Memory B cell (primary cell): ENCODE measurements around the gene VAV1.
"Not testable (repeated sequence)": the region's sequence is repeated elsewhere in the genome, so short reads cannot be mapped to it uniquely, and the experiment has no call there.

ENCODE experiments used
- ATAC-seq: fragments of 150-1000 bp; cut with Tn5 transposase; 2 replicates; pipeline ENCODE4 v1.10.0; 2021; ENCODE audit warnings: low read depth, mild to moderate bottlenecking, moderate library complexity
- DNase-seq, 2 donors: peaks; one replicate each; pipeline ENCODE4 v3.0.0; 2022; ENCODE audit warnings: low spot score in 2 of 2
- H3K27ac Mint-ChIP-seq: one replicate; pipeline ENCODE4 v1.8.0; 2022; ENCODE audit warnings: mild to moderate bottlenecking, moderate library complexity, mixed read lengths
- H3K27me3 Mint-ChIP-seq: one replicate; pipeline ENCODE4 v1.8.0; 2022; ENCODE audit warnings: mixed read lengths
- H3K36me3 Mint-ChIP-seq: one replicate; pipeline ENCODE4 v1.8.0; 2022; ENCODE audit warnings: mild to moderate bottlenecking, mixed read lengths
- H3K4me1 Mint-ChIP-seq: one replicate; pipeline ENCODE4 v1.8.0; 2022; ENCODE audit warnings: mixed read lengths
- H3K4me3 Mint-ChIP-seq: one replicate; pipeline ENCODE4 v1.8.0; 2022; ENCODE audit warnings: mild to moderate bottlenecking, moderate library complexity, mixed read lengths
- H3K9me3 Mint-ChIP-seq: one replicate; pipeline ENCODE4 v1.8.0; 2022; ENCODE audit warnings: mixed read lengths

VAV1 gene

DNA sequence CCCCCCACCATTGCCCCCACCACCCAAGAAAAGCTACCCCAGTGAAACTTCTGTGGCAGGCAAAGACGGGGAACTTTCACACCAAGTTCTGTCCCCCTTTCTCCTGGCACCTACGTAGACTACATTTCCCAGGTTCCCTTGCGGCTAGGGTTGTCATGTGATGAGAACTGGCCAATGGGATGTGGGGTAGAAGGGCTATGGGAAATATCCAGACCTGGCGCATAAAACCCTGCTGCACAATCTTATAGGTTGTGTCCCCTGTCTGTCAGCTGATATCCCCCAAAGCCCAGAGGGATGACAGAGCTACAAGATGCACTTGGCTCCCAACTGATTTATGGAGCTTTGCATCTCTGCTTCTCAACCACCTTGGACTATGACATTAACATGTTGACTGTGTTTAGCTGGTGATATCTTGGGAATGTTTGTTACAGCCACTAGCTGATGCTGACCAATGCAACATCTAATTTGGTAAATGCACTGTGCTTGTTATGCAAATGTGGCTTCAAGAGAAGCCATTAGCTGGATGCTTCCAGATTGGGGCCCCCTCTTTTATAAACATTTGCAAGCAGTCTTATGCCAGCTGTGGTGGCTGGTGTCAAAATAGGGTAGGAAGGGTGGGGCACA lies 11.3 kb upstream of the VAV1 start:
- DNase-seq (no peak), ATAC-seq (peak; percentile 52)
- Mint-ChIP-seq H3K27ac (no peak overlapping the region), H3K4me1 (peaks cover 14% of the 10 kb centered on the region), H3K9me3 (no peaks in the 10 kb centered on the region), H3K36me3 (peaks cover 14% of the 10 kb centered on the region), H3K27me3 (no peaks in the 10 kb centered on the region), H3K4me3 (no peak overlapping the region)

DNA sequence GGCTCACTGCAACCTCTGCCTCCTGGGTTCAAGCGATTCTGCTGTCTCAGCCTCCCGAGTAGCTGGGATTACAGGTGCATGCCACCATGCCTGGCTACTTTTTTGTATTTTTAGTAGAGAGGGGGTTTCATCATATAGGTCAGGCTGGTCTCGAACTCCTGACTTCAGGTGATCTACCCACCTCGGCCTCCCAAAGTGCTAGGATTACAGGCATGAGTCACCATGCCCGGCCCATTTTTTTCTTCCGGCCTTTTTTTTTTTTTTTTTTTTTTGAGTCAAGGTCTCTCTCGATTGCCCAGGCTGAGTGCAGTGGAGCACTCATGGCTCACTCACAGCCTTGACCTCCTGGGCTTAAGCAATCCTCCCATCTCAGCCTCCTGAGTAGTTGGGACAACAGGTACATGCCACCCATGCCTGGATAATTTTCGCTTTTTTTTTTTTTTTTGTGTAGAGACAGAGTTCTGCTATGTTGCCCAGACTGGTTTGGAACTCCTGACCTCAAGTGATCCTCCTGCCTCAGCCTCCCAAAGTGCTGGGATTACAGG lies 10.2 kb upstream of the VAV1 start:
- H3K27me3 Mint-ChIP-seq, H3K4me3 Mint-ChIP-seq, H3K27ac Mint-ChIP-seq, DNase-seq, ATAC-seq, H3K9me3 Mint-ChIP-seq: not testable (repeated sequence)
- peaks cover 20% of the 10 kb centered on the region for H3K4me1 Mint-ChIP-seq
- peaks cover 11% of the 10 kb centered on the region for H3K36me3 Mint-ChIP-seq

DNA sequence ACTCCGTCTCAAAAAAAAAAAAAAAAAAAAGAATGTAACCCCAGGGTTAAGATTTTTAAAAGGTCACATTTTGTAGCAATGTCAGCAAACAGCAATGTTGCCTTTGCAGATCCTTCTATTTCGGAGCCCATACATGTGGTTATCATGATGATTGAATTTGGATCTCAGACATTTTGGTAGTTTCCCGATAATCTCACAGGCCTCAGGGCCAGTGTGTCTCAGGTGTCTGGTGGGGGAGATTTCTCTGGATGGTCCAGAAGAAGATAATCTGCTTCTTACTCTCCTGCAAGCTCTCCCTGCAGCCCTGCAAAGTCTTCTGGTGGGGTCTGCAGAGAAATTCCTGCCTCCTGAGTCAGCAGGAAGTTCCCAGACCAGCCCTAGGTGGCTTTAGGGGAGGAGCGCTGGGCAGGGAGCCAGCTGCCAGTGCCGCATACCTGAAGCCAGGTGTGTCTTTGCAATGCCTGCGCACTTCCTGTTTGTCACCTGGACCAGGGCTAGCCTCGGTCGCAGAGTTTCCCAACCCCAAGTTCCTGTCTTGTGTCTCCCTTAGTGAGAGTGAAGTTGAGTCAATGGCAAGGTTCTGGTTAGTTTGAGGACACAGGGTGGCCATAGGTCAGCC lies 6.7 kb upstream of the VAV1 start:
- H3K27me3 Mint-ChIP-seq = no peaks in the 10 kb centered on the region
- no peaks in the 10 kb centered on the region for H3K36me3 Mint-ChIP-seq
- DNase-seq = no peak
- H3K27ac Mint-ChIP-seq = peak overlapping the region; percentile 90
- no peak for ATAC-seq
- no peaks in the 10 kb centered on the region for H3K9me3 Mint-ChIP-seq
- H3K4me3 Mint-ChIP-seq = peak overlapping the region; percentile 84
- peaks cover 24% of the 10 kb centered on the region for H3K4me1 Mint-ChIP-seq

DNA sequence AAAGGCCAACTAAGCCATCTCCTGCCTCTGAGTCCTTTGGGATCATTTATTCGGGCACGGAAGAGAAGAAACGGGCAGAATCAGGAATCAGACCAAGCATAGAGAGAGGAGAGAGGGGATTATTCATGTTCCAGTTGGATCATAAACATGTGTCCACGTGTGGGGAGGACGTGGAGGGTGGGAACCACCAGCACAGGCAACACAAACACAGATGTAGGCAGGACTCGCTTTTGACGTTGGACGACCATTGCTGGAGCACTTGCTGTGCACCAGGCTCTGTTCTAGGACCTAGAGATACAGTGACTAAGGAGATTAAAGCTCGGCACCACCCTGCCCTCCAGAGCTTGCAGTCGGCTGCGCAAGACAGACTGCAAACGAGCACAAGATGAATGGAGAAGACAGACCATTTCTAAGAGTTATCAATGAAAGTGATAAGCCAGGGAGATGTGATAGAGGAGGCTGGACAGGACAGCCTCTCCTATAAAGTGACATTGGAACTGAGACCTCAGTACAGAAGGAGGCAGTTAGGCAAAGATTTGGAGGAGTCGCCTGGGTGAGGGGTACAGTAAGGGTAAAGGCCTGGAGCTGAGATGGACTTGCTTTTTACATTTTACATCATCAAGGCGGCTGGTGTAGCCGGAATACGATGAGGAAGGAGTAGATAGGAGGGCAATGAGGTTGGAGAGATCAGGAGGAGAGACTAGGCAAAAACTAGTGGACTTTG lies 6.0 kb upstream of the VAV1 start:
- ATAC-seq (no peak), DNase-seq (no peak)
- Mint-ChIP-seq H3K9me3 (peaks cover under 1% of the 10 kb centered on the region), H3K27me3 (no peaks in the 10 kb centered on the region), H3K36me3 (no peaks in the 10 kb centered on the region), H3K4me1 (peaks cover 25% of the 10 kb centered on the region), H3K27ac (peak overlapping the region; percentile 90), H3K4me3 (peak overlapping the region; percentile 84)

DNA sequence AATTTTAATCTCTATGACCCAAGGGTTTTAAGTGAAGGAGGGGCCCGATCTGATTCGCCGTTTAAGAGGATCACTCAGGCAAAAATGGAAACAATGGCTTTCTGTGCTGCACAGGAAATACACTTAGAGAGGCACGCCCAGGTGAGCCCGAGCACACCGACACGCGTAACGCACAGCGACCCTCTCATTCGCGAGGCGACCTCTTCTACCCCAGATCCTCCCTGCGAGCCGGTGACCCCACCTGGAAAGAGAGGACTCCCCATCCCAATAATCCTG lies 5.5 kb upstream of the VAV1 start:
- peak overlapping the region; percentile 90 for H3K27ac Mint-ChIP-seq

DNA sequence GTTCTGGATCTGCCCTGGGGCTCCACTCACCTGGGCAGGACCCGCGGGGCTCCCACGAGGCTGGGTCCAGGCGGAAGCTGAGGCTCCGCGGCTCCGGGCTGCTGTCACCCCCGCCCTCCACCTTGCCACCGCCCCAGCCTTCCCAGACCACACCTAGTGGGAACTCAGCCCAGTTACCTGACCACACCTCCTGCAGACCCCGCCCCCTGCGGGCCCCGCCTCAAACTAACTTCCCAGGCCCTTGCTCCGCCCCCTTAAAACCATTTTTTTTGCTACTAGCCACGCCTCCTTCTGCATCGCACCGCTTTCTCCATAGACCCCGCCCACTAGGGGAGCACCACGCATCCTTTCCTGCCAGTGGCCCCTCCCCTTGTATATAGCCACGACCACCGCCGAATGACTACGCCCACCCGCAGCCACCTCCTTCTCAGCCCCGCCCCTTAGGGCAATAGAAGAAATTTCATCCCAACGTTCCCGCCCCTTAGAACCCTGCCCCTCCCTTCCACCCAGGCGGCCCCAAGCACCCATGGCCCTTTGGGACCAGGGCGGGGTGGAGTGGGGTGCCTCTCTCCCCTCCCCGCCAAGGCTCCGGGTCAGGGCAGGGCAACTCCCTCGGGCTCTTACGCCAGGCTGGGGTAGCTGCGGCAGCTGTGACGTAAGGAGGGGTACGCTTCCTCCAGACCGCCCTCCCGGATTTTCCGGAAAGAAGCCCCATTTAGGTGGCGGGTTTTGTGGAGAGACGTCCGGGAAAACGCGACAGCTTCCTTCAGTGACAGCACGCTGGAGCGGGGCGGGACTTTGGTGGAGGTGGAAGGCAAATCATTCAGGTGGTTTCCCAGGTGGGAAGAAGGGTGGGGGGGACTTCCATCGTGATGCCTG lies 4.9 kb upstream of the VAV1 start, which contains the start of gene SH2D3A:
Gene SH2D3A, minus strand, starts transcription at position 79 of the 879 bp plus-strand sequence. CDS start 3,687 bp downstream, outside the sequence.
- ATAC-seq (peak; percentile 70), DNase-seq (peak; percentile 89 to 94)
- peaks cover 3% of the 10 kb centered on the region for H3K9me3 Mint-ChIP-seq
- no peaks in the 10 kb centered on the region for H3K36me3 Mint-ChIP-seq
- peaks cover 32% of the 10 kb centered on the region for H3K4me1 Mint-ChIP-seq
- H3K4me3 Mint-ChIP-seq = peak within 1 kb of the TSS; percentile 84
- no peaks in the 10 kb centered on the region for H3K27me3 Mint-ChIP-seq
- peak within 1 kb of the TSS; percentile 90 for H3K27ac Mint-ChIP-seq

More for the DNA sequence above, 5.5 kb upstream of the VAV1 start:
- Mint-ChIP-seq H3K4me1 (peaks cover 30% of the 10 kb centered on the region), H3K4me3 (peak overlapping the region; percentile 84), H3K9me3 (peaks cover 3% of the 10 kb centered on the region), H3K27me3 (no peaks in the 10 kb centered on the region), H3K36me3 (no peaks in the 10 kb centered on the region)
- peak; percentile 34 for ATAC-seq
- no peak for DNase-seq

DNA sequence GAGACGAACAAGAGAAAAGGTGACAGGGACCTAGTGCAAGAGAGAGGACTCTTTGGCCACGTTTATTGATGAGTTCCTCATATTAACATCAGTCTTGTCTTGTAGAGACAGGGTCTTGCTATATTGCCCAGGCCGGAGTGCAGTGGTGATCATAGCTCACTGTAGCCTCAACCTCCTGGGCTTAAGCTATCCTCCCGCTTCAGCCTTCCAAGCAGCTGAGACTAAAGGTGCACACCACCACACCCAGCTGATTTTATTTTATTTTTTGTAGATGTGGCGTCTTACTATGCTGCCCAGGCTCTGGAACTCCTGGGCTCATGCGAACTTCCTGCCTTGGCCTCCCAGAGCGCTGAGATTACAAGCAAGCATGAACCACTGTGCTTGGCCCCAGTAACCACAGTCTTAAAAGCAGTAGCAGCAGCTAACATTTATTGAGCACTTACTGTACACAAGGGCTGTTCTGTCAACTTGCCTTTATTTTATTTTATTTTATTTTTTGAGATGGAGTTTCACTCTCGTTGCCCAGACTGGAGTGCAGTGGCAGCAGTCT lies 4.2 kb upstream of the VAV1 start:
- no peaks in the 10 kb centered on the region for H3K36me3 Mint-ChIP-seq
- no peaks in the 10 kb centered on the region for H3K27me3 Mint-ChIP-seq
- peak overlapping the region; percentile 84 for H3K4me3 Mint-ChIP-seq
- ATAC-seq (no peak), DNase-seq (no peak)
- H3K27ac Mint-ChIP-seq = peak overlapping the region; percentile 90
- peaks cover 32% of the 10 kb centered on the region for H3K4me1 Mint-ChIP-seq
- peaks cover 3% of the 10 kb centered on the region for H3K9me3 Mint-ChIP-seq

DNA sequence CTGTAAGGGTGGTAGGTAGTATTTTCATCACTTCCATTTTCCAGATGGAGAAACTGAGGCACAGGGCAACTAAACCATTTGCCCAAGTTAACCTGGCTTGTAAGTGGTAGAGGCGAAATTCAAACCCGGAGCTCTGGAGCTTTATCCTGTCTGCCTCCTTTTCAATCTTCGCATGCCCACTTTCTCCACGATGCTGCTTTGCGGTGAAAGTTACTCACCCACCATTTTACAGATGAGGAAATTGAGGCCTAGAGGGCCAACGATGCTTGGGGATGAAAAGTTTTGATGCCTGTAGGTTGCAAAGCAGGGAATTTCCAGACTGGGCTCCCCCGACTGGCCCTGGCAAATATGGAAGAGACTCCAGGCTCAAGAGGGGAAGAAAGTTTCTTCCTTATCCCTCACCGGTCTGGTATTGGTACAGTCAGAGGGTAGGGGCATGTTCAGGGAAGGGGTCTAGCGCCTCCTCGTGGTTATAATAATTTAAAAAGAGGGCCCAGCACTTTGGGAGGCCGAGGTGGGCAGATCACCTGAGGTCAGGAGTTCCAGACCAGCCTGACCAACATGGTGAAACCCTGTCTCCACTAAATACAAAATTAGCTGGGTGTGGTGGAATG lies 3.4 kb upstream of the VAV1 start:
- DNase-seq (no peak), ATAC-seq (no peak)
- Mint-ChIP-seq H3K27me3 (no peaks in the 10 kb centered on the region), H3K4me1 (peaks cover 38% of the 10 kb centered on the region), H3K27ac (peak overlapping the region; percentile 42), H3K9me3 (peaks cover 3% of the 10 kb centered on the region), H3K36me3 (peaks cover 3% of the 10 kb centered on the region), H3K4me3 (no peak overlapping the region)

DNA sequence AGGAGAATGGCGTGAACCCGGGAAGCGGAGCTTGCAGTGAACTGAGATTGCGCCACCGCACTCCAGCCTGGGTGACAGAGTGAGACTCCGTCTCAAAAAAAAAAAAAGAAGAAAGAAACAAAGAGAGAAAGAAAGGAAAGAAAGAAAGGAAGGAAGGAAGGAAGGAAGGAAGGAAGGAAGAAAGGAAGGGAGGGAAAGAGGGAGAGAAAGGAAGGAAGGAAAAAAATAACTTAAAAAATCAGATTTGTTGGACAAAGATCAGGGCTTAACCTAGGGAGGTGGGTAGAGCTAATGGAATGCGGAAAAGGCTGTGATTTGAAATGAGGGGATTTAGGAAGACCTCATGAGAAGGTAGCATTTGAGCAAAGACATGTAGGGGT lies 870 bp upstream of the VAV1 start:
- not testable (repeated sequence) for ATAC-seq, DNase-seq, H3K27me3 Mint-ChIP-seq
- Mint-ChIP-seq H3K9me3 (peaks cover 10% of the 10 kb centered on the region), H3K4me1 (peaks cover 46% of the 10 kb centered on the region), H3K27ac (peak overlapping the region; percentile 92), H3K36me3 (peaks cover 19% of the 10 kb centered on the region), H3K4me3 (peak overlapping the region; percentile 89)

DNA sequence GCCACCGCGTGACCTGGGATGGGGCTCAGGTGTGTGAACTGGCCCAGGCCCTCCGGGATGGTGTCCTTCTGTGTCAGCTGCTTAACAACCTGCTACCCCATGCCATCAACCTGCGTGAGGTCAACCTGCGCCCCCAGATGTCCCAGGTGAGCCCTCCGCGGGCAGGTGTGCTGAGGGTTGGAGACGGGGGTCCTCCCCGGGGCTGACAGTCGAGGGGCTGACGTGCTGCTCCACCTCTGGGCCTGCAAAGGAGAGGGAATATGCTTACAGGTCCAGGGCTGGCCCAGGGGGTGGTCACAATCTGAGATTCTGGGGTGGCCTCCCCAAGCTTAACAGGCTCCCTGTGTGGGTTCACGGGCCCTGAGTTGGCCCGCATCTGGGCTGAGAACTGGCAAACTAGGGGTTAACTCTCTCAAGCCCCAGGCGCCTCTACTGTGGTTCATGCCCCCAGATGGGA lies 386 bp downstream of the VAV1 start:
- peaks cover 13% of the 10 kb centered on the region for H3K9me3 Mint-ChIP-seq
- ATAC-seq = no peak
- peaks cover 28% of the 10 kb centered on the region for H3K36me3 Mint-ChIP-seq
- H3K27ac Mint-ChIP-seq = peak overlapping the region; percentile 92
- H3K27me3 Mint-ChIP-seq = no peaks in the 10 kb centered on the region
- H3K4me3 Mint-ChIP-seq = peak overlapping the region; percentile 89
- DNase-seq = no peak
- peaks cover 49% of the 10 kb centered on the region for H3K4me1 Mint-ChIP-seq

DNA sequence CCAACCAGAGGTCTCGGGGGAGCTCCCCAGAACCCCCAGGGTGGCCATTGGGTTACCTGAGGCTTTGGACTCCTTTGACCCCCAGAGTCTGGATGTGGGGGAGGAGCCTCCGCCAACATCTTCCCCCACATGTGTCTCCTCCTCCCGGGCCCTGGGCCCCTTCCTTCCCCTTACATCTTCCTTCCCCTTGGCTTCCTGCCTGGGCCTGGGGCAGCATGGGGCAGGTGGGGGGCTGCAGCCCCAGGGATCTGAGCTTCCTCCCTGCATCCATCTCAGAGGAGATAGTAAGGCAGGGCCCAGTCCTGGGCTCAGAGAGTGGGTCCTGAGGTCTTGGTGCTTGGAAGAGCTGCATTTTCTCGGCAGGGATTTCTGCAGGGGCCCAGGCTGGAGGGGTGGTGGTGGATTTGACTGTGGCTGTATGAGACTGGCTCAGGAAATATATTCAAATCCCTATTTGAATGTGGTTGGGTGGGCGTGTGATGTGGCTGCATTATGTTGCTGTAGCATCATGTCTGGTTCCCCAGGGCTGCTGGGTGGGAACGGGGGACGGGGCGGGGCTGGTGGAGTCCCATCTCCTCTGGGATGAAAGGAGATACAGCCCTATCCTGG lies 919 bp downstream of the VAV1 start:
- H3K27me3 Mint-ChIP-seq = no peaks in the 10 kb centered on the region
- DNase-seq = peak; percentile 55 to 58
- H3K4me3 Mint-ChIP-seq = peak overlapping the region; percentile 89
- peaks cover 48% of the 10 kb centered on the region for H3K4me1 Mint-ChIP-seq
- peak; percentile 63 for ATAC-seq
- peaks cover 30% of the 10 kb centered on the region for H3K36me3 Mint-ChIP-seq
- H3K9me3 Mint-ChIP-seq = peaks cover 13% of the 10 kb centered on the region
- peak overlapping the region; percentile 92 for H3K27ac Mint-ChIP-seq

DNA sequence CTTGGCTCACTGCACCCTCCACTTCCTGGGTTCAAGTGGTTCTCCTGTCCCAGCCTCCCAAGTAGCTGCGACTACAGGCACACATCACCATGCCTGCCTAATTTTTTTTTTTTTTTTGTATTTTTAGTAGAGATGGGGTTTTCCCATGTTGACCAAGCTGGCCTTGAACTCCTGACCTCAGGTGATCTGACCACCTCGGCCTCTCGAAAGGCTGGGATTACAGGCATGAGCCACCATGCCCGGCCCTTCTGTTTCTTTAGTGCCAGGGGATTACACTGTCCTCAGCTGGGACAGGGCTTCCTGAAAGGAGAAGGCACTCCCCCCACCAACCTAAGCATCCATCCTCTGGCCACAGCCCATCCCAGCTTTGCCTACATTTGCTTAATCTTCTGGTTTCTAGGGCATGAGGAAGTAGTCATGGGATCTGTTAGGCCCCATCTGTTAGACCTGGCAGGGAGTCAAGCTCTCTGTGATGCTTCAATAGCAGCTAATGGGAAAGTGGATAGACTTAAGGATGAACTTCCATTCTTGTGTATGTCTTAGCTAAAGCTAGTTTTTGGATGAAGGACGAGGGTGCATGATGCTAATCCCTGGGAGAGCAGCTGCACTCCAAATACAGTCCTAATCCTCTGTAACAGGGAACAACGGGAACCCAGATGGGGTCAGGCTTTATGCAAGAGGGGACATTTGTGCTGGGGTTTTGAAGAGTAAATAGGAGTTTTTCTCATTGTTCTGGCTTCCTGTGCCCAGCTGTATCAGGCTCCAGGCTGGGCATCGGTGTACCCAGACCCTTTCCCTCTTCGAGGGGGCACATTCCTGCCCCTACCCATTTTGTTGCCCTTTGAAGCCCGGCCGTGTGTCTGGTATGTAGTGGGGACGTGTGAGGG lies 2.6 kb downstream of the VAV1 start:
- Mint-ChIP-seq H3K27me3 (no peaks in the 10 kb centered on the region), H3K27ac (peak overlapping the region; percentile 62), H3K36me3 (peaks cover 30% of the 10 kb centered on the region), H3K4me1 (peaks cover 49% of the 10 kb centered on the region), H3K9me3 (peaks cover 13% of the 10 kb centered on the region), H3K4me3 (peak overlapping the region; percentile 80)
- ATAC-seq (no peak), DNase-seq (no peak)
